NCI-H82 treated with DMSO at 0.1 percent for 48 hours (cell line): ENCODE measurements around the gene EEF1AKMT3.
A peak's percentile ranks its signal among the peaks of the same experiment; 100 is the strongest.

Source experiments
- DNase-seq: peaks from one replicate; lab custom pipeline; 2025; ENCODE audit not compliant: unreplicated experiment; lab: John Stamatoyannopoulos, UW

EEF1AKMT3 gene

DNA sequence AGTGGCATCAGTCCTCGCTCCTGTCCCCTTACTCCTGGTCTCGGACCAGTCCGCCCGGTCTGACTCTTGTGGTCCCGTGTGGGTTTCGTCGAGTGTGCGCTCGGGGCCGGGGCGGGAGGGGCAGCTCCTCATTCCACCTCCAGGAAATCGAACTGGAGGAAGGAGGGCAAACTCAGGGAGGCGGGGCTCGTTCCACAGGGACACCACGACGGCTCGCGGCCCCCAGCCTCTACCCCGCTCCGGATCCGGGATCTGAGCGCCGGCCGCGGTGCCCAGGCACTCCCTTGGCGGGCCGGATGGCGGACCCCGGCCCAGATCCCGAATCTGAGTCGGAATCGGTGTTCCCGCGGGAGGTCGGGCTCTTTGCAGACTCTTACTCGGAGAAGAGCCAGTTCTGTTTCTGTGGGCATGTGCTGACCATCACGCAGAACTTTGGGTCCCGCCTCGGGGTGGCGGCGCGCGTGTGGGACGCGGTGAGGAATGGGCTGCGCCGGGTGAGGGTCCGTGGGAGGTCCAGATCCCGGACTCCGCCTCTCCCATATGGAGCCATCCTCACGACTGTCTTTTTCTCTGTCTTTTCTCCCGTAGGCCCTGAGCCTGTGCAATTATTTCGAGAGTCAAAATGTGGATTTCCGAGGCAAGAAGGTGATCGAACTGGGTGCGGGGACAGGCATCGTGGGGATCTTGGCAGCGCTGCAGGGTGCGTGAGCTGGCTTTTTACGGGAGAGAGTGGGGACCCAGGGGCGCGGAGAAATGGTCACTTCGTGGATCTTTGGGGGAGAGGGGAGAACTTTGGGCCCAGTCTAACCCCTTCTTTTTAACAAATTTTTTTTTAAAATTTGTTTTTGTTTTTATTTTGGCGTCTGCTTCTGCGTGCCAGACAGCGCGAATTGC lies at the start of gene EEF1AKMT3:
EEF1AKMT3 (plus strand) TSS at position 186 of the 894 bp plus-strand sequence; CDS start at position 297, 111 bp downstream.
- DNase-seq = peak; percentile 53

DNA sequence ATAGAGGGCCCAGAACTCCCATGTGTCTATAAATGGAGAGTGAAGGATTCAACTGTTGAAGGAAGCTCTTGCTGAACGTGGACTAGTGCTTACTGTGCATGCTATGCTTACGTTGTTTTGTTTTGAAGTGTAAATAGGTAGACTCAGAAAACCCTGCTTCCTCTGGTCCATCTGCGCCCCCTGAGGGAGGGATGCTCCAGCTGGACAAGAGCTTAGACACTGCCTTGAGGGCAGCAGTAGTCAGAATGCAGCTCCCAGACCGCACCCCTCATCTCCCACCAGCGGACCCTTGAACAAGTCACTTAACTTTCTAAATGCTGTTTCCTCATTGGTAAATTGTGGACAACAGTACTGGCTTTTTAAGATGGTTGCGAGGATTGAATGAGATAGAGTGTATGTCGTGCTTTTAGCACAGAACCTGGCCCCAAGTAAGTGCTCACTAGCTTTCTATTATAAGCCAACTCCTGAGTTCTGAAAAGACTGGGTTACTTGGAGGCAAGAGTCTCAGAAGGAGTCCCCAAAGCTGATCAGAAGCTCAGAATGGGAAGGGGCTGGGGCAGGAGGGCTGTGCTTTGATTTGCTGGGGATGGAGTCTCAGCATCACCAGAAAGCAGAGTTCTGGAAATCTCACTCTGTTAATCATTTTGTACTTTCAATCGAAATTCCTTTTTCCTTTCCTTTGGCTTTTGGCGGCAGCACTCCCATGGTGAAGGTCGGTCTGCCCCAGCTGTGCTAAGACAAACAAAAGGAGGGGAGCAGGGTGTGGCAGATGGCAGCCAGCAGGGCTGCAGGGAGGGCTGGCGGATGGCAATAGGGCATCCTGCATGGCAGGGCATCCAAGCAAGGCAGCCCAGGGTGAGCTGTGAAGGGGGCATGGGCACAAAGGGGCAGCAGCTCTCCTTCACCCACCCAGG lies 49.4 kb upstream of the EEF1AKMT3 start:
- no peak for DNase-seq

DNA sequence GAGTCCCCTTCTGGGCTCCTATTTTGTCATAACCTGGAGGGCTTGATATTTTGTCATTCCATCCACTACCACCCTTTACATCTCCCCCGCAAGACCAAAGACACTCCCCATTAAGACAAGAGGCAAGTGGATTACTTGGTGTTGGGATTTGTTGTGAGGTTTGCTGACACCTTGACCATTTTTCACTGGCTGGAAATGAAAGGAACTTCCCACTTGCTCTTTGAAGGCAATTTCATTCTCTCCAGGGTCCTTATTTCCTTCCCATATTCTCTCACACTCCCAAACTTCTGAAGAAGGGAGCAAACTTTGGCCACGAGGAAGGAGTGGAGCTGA lies 48.8 kb upstream of the EEF1AKMT3 start:
- no peak for DNase-seq

DNA sequence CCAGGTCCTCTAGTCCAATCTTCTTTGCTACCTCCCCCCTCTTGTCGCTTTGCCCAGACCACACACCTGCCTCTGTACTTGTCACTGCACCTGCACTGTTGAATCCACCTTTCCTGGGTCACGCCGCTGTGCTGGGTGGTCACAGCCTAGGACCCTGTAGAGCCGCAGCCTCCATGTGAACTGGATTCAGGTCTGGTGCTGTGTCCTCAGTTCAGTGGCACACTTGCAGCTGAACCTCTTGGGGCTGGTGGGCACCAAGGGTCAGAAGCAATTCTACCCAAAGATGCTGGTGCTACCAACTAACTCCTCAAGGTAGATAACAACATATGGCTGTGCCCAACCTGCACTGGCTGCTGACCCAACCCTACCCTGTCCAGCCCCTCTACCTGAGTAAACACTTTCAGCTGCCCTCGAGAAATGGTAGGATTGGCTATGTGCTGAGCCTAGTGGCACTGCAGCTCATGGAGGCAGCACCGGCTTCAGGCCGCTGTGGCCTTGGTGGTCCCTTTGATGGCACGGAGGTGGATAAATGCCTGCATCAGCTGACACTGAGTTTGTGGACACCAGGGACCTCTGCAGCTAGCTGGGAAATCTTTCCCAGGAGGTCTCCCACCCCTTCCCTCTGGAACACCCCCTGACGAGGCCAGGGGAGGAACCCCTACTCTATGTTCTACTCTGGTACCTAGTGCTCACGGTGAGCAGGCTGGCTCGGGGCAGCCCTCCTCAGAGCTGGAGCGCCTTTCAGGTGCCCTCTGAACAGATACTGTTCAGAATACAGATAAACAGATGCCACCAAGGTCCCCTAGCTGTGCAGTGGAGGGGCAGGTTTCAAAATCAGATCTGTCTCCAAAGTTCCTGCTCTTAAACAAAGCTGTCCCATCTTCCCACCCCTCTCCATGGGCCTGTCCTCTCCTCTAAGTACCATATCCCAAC lies 48.1 kb upstream of the EEF1AKMT3 start:
- DNase-seq = no peak

DNA sequence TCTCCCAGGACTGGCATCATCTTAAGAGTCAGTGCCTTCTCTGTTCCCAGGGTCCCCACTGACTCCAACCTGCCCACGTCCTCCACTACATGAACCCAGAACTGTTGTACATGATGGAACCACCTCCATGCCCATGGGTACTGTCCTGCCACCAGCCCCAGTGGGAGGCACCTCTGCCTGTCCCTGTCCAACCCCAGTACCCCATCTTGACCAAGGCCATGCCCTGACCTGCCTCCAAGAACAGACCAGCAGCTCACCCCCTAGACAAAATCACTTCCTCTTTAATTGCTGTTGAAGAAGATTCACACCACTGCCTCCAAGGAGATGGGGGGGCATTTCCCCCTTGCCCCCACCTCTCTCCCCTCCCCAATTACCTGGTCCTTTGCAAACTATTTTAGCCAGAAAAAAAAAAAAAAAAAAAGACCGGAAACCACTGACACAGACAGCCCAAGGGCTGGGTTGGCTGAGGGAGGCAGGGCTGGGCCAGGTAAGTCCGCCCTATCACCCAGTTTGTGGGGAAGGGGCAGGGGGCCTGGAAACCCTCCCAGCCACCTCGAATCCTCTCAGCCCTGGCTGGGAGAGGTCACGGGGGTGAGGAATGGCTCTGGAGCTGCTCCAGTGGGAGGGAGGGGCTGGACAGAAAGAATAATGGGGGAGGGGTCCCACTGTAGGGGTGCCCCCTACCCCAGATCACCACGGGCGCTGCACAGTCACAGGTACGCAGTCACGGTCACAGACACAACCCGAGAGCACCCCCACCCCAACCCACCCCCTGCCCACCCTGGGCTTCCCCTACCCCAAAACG lies 47.3 kb upstream of the EEF1AKMT3 start:
- DNase-seq = no peak

DNA sequence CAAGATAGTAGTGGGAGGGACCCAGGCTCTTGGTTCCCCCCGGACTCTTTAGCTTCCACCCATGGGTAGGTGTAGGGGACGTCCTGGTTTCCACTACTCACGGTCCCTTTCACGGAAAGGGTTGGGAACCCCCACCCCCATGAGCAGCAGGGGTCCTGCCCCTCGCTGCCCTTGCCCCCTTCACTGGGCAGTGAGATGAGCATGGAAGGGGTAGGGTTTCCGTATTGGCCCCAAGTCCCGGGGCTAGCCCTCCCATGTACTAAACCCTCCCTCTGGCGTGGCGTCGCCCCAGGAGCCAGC lies 46.6 kb upstream of the EEF1AKMT3 start:
- DNase-seq = no peak

DNA sequence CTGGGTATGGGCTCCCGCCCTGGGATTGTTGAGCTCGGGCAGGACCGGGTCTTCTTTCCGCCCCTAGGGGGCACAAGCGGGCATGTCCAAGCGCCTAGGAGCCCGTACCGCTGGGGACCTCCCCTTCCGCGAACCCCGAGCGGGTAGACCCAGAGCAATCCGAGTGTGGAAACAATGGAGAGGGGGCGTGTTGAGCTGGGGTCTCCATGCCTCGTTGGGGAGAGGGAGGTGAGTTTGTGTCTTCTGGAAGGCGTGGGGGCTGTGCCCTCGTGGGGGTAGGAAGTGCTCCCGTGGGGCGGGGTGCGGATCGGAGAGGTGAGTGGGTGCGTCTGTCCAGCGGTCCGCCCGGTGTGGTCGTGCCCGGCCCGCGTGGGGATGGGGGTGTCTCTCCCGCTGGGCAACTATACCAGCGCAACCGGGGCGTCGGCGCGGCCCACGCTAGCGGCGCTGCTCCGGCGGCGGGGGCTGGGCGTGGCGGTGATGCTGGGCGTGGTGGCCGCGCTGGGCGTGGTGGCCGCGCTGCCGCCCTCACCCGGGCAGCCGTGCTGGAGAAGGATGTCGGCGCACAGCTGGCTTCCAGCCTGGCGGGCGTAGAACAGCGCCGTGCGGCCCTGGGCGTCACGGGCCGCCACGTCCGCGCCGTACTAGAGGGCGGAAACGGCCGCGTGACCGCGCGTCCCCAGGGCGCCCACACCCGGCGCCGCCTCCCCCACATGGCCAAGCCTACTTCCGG lies 46.1 kb upstream of the EEF1AKMT3 start:
- DNase-seq = peak; percentile 59

DNA sequence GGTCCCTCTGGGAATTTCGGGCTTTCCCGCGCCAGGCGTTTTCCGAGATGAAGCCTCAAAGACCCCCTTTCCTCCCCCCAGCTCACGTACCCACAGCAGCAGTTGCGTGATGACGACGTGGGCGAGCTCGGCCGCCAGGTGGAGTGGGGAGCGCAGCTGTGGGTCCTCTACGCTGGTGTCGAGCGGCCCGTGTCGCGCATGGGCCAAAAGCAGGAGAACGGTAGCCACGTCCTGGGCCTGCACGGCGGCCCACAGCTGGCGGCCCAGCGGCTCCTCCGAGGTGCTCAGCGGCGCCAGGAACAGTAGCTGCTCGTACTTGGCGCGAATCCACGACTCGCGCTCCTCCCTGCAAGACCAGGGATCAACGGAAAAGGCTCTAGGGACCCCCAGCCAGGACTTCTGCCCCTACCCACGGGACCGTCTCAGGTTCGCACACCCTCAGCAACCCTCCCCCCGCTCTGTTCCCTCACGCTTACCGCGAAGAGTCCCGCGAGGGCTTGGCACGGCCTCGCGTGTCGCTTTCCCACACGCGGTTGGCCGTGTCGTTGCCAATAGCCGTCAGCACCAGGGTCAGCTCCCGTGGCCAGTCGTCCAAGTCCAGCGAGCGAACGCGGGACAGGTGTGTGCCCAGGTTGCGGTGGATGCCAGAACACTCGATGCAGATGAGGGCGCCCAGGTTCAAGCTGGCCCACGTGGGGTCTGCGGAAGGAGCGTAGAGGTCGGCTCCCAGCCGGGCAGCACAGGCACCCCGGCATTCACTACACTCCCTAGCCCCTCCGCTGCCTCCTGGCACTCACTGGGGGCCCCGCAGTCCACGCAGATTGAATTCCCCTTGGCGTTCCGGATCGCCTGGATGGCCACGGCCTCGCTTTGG lies 45.3 kb upstream of the EEF1AKMT3 start:
- no peak for DNase-seq

DNA sequence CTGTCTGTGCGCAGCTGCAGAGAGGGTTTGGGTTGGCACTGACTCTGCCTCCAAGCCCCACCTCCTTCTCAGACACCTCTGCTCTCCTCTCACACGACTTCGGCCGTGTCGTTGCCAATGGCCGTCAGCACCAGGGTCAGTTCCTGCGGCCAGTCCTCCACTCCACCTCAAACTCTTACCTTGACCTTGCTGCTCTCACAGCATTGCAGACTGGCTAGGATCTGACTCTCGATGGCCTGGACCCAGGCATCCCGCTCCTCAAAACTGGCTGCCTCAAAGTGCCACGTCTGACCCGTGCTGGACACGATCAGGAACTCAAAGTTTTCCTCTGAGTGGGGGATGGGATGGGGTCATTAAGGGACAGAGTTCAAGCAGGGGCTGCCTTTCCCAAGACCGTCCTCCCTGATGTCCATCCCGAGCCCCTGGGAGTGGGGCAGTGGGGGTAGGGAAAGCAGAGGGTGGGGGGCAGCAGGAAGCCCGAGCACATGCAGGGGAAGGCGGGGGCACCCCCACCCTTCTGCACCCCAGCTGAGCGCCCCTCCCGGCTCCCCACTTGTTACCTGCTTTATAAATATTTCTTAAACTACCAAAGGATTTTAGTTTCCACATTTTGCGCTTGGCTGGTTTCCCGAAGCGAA lies 44.5 kb upstream of the EEF1AKMT3 start:
- no peak for DNase-seq

DNA sequence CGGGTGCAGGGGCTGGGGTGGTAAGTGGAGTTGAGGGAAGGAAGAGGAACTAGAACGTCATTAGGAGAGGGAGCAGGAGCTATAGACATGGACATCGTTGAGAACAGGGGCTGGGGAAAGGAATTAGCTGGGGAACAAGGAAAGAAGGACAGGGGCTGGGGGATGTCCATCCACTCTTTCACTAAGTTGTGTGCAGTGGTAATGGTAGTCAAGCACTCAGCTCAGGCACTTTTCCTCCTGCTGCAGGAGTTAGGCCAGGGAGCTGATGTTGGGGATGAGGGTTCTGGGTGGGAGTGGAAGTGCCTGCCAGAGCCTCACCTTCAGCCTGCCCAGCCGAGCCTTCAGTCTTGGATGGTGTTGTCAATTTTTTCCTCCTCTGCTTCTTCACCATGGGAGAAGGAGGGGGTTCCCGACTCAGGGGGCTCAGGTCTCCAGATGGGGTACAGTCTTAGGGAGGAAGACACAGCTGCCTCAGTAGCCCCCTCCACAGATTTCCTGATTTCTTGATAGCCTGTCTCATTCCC lies 43.0 kb upstream of the EEF1AKMT3 start:
- DNase-seq = no peak

DNA sequence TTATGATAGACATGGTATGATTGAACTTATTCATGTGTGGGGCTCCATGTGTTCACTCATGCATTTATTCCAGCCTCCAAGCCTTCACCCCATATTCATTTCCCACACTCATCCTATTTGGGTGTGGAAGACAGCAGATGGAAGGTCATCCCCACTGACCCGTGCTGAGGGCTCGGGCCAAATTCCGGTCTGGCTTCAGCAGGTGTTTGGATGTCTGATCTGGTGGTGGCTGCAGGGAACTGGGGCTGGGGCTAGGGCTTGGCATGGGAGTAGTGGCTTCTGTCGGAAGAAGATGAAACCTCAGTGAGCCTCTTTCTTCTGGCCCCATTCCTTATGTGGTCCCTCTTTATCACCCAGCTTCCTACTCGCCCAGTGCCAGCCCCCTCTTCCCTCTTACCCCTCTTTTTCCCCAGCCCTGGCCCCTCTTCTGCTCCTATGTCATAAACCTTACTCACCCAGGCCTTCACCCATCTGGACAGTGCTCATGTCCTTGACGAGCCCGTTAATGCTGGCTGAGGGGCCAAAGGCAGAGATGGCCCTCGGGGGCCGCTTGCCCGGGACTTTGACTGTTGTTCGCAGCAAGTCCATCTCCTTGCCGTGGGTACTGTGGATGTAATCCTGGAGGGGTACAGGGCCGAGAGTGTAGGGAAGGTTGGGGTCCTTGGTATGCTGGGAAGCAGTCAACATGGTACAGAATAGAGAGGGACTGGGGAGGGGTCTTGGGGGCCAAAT lies 41.9 kb upstream of the EEF1AKMT3 start:
- no peak for DNase-seq

DNA sequence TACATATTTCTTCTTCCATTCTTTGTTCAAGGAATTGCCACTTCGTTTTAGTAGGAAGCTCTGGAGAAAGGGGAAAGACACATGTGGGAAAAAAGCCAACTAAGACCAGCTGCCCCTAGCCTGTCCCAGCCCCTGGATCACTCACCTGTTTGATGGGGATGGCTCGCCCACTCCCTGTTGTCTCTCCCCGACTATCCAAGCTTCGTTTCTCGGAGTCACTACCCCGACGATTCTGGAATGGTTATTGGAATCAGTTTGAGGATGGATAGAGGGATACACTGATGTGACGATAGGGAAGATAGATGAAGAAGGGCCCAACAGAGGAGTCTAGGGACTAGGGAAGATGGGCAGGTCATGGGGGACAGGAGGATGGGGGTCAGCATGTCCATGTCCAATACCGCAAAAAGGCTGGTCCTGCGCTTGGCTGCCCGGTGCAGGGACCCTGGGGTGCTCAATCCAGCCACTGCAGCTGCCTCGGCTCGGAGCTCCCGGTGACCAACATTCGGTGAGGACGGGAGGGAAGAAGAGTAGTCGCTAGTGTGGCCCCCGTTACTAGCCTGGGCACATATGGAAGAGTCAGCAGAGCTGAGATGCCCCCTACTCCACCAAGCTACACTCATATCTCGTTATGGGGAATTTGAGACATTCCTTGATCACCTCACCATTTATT lies 40.9 kb upstream of the EEF1AKMT3 start:
- DNase-seq = no peak

DNA sequence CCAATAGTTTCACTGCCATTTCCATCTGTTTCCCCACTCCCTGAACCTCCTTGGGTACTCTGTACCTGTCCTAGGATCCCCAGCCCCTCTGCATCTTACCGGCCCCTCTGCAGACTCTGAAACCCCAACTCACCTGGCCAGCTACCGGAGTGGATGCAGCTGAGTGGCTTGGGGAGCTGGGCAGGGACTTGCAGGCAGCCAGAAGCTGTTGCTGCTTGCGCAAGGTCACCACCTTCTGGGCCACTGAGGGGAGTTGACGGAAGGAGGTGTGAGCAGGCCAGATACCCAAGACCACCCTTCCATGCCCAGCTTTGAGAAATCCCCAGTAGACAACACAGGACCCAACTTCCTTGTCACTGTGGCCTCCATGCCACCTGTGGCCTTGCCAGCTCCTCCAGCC lies 40.1 kb upstream of the EEF1AKMT3 start:
- no peak for DNase-seq

DNA sequence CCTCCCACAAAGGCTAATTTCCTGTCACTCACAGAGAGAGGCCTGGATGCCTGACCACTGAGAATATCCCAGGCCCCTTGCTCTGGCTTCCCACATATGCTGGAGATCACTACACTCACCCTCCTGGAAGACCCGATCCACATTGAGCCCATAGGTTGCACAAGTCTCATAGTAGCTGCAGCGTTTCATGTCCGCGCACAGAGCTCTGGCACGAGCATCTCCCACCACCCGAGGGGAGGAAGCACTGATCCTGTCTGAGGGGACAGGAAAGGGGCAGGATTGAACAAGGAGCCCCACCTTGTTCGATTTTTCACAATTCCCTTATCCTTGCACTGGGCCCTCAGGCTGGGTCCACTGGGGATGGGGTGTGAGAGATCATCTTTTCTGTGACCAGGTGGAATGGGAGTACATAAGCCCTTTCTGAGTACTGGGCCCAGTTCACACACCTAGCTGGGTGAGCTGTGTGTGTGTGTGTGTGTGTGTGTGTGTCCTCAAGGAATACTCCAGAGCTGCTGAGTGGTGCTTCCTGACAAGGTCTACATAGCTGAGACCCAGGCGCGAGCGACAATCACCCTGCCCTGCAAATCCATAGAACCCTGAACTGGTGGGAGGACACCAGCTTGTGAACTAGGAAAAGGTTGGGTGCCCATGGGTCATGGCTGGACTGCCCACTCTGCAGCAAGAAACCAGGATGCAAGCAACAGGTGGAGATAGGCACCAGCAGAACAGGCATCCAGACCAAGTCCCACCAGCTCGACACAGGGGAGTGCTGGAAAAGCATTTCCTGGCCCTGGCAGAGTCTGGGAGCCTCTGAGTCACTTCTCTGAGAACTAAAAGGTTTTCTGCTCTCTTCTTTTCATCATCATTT lies 39.5 kb upstream of the EEF1AKMT3 start:
- DNase-seq = no peak

DNA sequence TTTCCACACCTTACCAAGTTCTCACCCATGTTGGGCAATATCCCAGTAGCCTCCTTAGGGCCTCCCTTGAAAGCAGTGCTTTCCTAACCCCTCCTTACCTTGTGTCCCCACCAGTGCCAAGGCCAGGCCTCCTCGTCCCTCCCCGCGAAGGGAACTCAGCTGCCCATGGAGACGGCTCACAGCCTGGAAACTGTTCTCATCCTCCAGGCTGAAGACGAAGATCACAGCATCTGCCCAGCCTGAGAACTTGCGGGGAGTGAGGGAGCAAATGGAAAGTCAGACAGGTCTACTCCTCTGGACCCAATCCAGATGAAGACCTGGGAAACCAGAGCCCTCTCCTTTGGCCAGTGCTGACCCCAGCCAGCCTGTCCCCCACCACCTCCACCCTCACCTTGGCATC lies 38.5 kb upstream of the EEF1AKMT3 start:
- DNase-seq = no peak

DNA sequence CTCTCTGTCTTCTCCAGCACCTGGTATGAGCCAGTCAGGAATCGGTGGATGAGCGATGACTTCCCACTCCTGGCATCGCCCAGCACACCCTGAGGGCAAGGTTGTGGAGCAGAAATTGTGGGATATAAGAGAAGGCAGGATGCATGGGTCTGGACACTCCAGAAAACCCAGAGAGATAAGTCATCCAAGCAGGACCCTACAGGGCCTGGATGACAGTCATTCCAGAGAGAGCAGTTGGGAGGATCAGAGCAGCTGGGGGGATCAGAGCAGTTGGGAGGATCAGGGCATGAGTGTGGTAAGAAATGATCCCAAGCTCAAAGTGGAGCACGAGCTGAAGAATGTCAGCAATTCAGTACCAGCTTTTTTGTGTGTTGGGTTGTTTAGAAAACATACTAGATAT lies 37.8 kb upstream of the EEF1AKMT3 start:
- DNase-seq = no peak
